Measurements from ENCODE around the gene OSBPL9.

- no peak for TF ChIP-seq CTCF (IDR thresholded peaks at IDR 0.05; ENCODE audit: low read length)
- TF ChIP-seq EZH2 (IDR thresholded peaks at IDR 0.05; ENCODE audit: borderline replicate concordance, low read length) = no peak
These were observed 73.5 kb downstream of the OSBPL9 start for GRCh38 chr1:51690285-51690961.

Data from OCI-LY1 (cell line).